Stimulated activated naive CD8-positive, alpha-beta T cell treated with anti-CD3 and anti-CD28 coated beads, Interleukin-15, Interleukin-2, amounts not matched to agents 100 ng/mL and 50 ng/mL, for 24 hours (primary cell): ENCODE measurements around the gene FIBP.
"Not testable (repeated sequence)": the region's sequence is repeated elsewhere in the genome, so short reads cannot be mapped to it uniquely, and the experiment has no call there.

Experiments used
- H3K27ac Mint-ChIP-seq: one replicate; pipeline ENCODE4 v1.8.0; 2021; ENCODE audit warnings: mild to moderate bottlenecking, mixed read lengths
- H3K27me3 Mint-ChIP-seq: one replicate; pipeline ENCODE4 v1.8.0; 2021; ENCODE audit warnings: mixed read lengths
- H3K36me3 Mint-ChIP-seq: one replicate; pipeline ENCODE4 v1.8.0; 2021; ENCODE audit warnings: low read depth, mixed read lengths
- H3K4me1 Mint-ChIP-seq: one replicate; pipeline ENCODE4 v1.8.0; 2021; ENCODE audit warnings: low read depth, mixed read lengths
- H3K4me3 Mint-ChIP-seq: one replicate; pipeline ENCODE4 v1.8.0; 2021; ENCODE audit warnings: mild to moderate bottlenecking, mixed read lengths
- H3K9me3 Mint-ChIP-seq: one replicate; pipeline ENCODE4 v1.8.0; 2021; ENCODE audit warnings: mixed read lengths

The FIBP gene

DNA sequence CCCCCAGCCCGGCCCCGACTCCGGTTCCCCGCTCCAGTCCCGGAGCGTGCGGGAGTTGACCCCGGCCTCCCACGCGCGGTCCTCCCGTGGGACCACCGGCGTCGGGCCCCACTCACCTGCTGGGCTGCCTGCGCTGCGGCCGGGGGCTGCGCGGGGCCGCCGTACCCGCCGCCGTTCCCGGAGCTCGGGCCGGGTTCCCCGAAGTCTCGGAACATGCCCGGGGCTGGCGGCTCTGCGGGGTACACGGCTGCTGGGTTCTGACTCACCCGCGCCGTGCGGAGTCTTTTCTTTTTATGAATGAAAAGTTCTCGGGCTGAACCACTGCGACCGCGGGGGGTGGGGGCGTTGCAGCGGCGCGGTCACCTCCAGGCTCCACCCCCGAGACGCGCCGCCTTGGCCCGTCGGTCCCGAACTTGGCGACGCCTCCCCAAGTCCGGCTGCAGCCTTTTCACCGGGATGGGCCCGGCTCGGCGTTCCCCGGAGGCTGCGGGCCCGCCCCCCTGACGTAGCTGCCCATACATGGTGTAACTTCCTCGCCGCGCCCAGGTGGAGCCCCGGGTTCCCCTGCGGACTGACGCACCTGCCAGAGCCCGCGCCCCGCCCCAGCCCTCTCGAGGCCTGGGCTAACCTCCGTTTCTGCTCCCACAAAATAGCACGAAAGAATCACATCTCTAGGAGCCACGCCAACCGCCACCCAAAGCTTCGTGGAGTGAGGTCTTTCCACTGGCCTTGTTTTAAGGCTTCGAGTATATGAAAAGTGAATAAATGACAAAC is 12.0 kb upstream of the FIBP start, which contains the start of gene FOSL1:
TSS of gene FOSL1 (minus strand) at position 264 of the 774 bp plus-strand sequence. CDS start at position 215, 49 bp downstream.
- peaks cover 45% of the 10 kb centered on the region for H3K4me1 Mint-ChIP-seq
- no peaks in the 10 kb centered on the region for H3K9me3 Mint-ChIP-seq
- no peaks in the 10 kb centered on the region for H3K27me3 Mint-ChIP-seq
- peak within 1 kb of the TSS; percentile 82 for H3K4me3 Mint-ChIP-seq
- H3K36me3 Mint-ChIP-seq: peaks cover 27% of the 10 kb centered on the region
- peak within 1 kb of the TSS; percentile 86 for H3K27ac Mint-ChIP-seq

- H3K27me3 Mint-ChIP-seq: no peaks in the 10 kb centered on the region
- H3K27ac Mint-ChIP-seq: peak overlapping the region; percentile 86
- no peaks in the 10 kb centered on the region for H3K9me3 Mint-ChIP-seq
- H3K4me3 Mint-ChIP-seq: peak overlapping the region; percentile 82
- H3K4me1 Mint-ChIP-seq: peaks cover 49% of the 10 kb centered on the region
- H3K36me3 Mint-ChIP-seq: peaks cover 30% of the 10 kb centered on the region
Observed at GRCh38 chr11:65899356-65900124, 11.3 kb upstream of the FIBP start.

DNA sequence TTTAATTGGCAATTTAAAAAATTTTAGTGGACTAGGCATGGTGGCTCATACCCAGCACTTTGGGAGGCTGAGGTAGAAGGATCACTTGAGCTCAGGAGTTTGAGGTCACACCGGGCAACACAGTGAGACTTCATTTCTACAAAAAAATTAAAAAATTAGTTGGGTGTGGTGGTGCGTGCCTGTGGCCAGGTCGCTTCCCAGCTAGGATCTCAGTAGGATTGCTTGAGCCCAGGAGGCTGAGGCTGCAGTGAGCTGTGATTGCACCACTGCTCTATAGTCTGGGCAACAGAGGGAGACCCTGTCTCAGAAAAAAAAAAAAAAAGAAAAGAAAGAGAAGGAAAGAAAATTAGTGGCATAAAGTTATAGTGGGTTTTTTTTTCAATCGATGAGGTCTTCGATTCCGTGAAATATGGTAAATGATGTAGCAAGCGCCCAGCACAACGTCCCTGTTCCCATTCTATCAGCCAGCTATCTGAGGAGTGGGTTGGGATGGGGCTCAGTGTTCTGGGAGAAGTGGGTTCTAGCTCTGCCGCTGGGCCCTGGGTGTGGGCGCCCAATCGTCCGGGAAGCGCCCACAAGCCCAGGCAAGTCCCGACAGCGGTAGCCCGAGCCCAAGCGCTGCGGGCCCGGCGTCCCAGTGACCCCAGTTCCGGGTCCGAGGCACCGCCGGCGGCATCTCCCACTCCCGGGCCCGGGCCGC is 10.5 kb upstream of the FIBP start:
- Mint-ChIP-seq H3K36me3 (peaks cover 34% of the 10 kb centered on the region), H3K9me3 (no peaks in the 10 kb centered on the region), H3K27ac (peak overlapping the region; percentile 90), H3K27me3 (no peaks in the 10 kb centered on the region), H3K4me3 (peak overlapping the region; percentile 90), H3K4me1 (peaks cover 56% of the 10 kb centered on the region)

DNA sequence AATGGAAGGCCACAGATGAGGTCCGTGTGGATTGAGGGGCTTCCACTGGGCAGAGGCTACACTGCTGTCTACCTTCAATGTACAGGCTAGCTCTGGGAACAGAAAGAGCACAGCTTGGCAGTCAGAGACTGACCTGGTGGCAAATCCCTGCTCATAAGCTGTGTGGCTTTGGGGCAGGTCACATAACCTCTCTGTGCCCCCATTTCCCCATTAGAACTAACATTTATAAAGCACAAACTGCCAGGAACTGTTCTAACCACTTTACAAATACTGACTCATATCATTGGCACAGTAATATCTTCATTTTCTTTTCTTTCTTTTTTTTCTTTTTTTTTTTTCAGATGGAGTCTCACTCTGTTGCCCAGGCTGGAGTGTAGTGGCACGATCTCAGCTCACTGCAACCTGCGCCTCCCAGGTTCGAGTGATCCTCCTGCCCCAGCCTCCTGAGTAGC is 8.8 kb upstream of the FIBP start:
- H3K27ac Mint-ChIP-seq: peak overlapping the region; percentile 58
- H3K4me3 Mint-ChIP-seq: peak overlapping the region; percentile 63
- no peaks in the 10 kb centered on the region for H3K9me3 Mint-ChIP-seq
- no peaks in the 10 kb centered on the region for H3K27me3 Mint-ChIP-seq
- peaks cover 69% of the 10 kb centered on the region for H3K4me1 Mint-ChIP-seq
- H3K36me3 Mint-ChIP-seq: peaks cover 43% of the 10 kb centered on the region

DNA sequence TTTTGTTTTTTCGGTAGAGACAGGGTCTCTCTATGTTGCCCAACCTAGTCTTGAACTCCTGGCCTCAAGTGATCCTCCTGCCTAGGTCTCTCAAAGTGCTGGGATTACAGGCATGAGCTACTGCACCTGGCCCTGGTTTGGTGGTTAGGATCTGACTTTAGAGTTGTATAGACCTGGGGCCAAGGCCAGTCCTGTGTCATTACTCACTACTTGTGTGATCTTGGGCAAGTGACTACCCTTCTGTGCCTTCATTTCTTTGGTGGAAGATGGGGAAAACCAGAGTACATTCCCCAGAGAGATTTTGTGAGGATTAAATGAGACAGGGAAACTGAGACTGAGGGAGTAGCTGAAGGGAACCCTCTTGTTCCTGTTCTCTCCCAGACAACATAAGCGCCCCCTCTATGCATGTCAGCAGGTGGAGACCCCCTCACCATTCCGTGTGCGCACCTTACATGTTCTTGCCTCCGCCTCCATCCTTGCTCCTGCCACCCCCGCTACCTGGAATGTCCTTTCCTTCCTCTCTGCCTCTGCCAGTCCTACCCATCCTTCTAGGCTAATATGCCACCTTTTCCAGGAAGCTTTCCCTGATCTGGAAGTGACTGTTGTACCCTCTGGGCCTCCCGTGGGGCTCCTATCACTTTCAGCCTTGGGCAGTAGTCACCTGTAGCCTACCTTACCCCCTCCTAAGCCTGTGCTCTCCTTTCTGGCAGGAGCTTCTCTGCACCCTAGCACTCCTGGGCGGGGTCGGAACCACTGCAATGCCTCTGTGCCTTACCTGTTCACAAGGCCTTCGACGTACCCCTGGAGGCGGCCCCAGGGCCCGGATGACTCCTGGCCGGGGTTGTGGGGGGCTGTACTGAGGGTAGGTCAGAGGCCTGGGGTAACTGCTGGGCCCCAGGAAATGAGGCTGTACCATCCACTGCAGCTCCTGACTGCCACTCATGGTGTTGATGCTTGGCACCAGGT is 8.0 kb upstream of the FIBP start:
- H3K27ac Mint-ChIP-seq: peak overlapping the region; percentile 83
- peaks cover 70% of the 10 kb centered on the region for H3K4me1 Mint-ChIP-seq
- peaks cover 45% of the 10 kb centered on the region for H3K36me3 Mint-ChIP-seq
- no peak overlapping the region for H3K4me3 Mint-ChIP-seq
- H3K27me3 Mint-ChIP-seq: no peaks in the 10 kb centered on the region
- H3K9me3 Mint-ChIP-seq: no peaks in the 10 kb centered on the region

DNA sequence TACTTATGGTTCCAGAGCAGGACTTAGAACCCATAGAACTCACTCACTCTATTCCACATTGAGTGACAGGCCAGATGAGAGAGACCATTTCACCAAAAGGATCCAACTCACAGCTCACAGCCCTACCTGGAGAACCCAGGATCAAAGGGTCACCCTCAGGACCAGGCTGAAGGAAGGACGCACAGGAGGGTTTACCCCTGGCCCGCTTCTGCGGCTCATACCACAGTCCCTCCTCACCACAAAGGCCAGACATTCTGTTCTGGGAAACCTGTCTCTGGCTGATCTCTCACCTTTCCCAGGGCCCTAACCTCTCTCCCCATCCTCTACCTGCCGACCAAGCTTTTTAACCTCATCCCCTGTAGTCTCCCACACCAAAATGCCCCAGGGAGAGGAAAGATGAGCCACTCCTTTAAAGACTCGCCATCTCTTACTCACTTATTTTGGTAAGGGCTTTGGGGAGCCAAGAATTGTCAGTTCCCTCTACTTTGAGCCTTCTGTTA is 7.3 kb upstream of the FIBP start:
- Mint-ChIP-seq H3K36me3 (peaks cover 45% of the 10 kb centered on the region), H3K27me3 (no peaks in the 10 kb centered on the region), H3K27ac (peak overlapping the region; percentile 83), H3K4me1 (peaks cover 68% of the 10 kb centered on the region), H3K4me3 (peak overlapping the region; percentile 43), H3K9me3 (no peaks in the 10 kb centered on the region)

GRCh38 chr11:65894034-65894591 is 5.8 kb upstream of the FIBP start:
- Mint-ChIP-seq H3K4me1 (peaks cover 79% of the 10 kb centered on the region), H3K4me3 (peak overlapping the region; percentile 99), H3K27ac (peak overlapping the region; percentile 81), H3K27me3 (no peaks in the 10 kb centered on the region), H3K36me3 (peaks cover 45% of the 10 kb centered on the region), H3K9me3 (no peaks in the 10 kb centered on the region)

- H3K27ac Mint-ChIP-seq: peak overlapping the region; percentile 86
- H3K4me1 Mint-ChIP-seq: peaks cover 79% of the 10 kb centered on the region
- H3K36me3 Mint-ChIP-seq: peaks cover 40% of the 10 kb centered on the region
- H3K4me3 Mint-ChIP-seq: peak overlapping the region; percentile 99
- no peaks in the 10 kb centered on the region for H3K9me3 Mint-ChIP-seq
- H3K27me3 Mint-ChIP-seq: no peaks in the 10 kb centered on the region
Observed at GRCh38 chr11:65892661-65893317, 4.5 kb upstream of the FIBP start.

GRCh38 chr11:65892137-65892540 is 3.9 kb upstream of the FIBP start:
- not testable (repeated sequence) for H3K27me3 Mint-ChIP-seq, H3K9me3 Mint-ChIP-seq
- Mint-ChIP-seq H3K36me3 (peaks cover 34% of the 10 kb centered on the region), H3K4me3 (peak overlapping the region; percentile 99), H3K27ac (peak overlapping the region; percentile 86), H3K4me1 (peaks cover 79% of the 10 kb centered on the region)

- H3K27me3 Mint-ChIP-seq: no peaks in the 10 kb centered on the region
- peaks cover 79% of the 10 kb centered on the region for H3K4me1 Mint-ChIP-seq
- H3K4me3 Mint-ChIP-seq: peak overlapping the region; percentile 99
- no peaks in the 10 kb centered on the region for H3K9me3 Mint-ChIP-seq
- H3K36me3 Mint-ChIP-seq: peaks cover 33% of the 10 kb centered on the region
- peak overlapping the region; percentile 86 for H3K27ac Mint-ChIP-seq
Observed at GRCh38 chr11:65891219-65892136, 3.2 kb upstream of the FIBP start.

GRCh38 chr11:65890324-65891218 is 2.3 kb upstream of the FIBP start, which contains the start of gene CCDC85B:
Gene CCDC85B, plus strand, starts transcription at chr11:65890673. Its CDS starts 111 bp downstream, at chr11:65890784.
- Mint-ChIP-seq H3K27ac (peak within 1 kb of the TSS; percentile 95), H3K9me3 (no peaks in the 10 kb centered on the region), H3K27me3 (no peaks in the 10 kb centered on the region), H3K36me3 (peaks cover 27% of the 10 kb centered on the region), H3K4me3 (peak within 1 kb of the TSS; percentile 99), H3K4me1 (peaks cover 76% of the 10 kb centered on the region)
